Measurements from ENCODE around the gene COPZ2. TPM values are rescaled to one million over a fixed set of nuclear protein-coding genes. Genes with fewer than 3 reads are reported as not detected.

COPZ2 gene
- total RNA-seq, 4 donors from 2014 or later: 0.91 to 14.5 (median 5.7) TPM

- Histone ChIP-seq H3K27ac (no peak overlapping the region), H3K4me1 (peaks cover 0 to 9% (median 0%) of the 10 kb centered on the region in 3 donors), H3K27me3 (peaks cover 0 to 62% (median 0%) of the 10 kb centered on the region in 4 donors), H3K36me3 (no peaks in the 10 kb centered on the region), H3K4me3 (no peak overlapping the region), H3K9me3 (no peaks in the 10 kb centered on the region)
- intact Hi-C loops (cut with DNase I): no loop called here
- no peak for DNase-seq
- TF ChIP-seq, protein P1, sequence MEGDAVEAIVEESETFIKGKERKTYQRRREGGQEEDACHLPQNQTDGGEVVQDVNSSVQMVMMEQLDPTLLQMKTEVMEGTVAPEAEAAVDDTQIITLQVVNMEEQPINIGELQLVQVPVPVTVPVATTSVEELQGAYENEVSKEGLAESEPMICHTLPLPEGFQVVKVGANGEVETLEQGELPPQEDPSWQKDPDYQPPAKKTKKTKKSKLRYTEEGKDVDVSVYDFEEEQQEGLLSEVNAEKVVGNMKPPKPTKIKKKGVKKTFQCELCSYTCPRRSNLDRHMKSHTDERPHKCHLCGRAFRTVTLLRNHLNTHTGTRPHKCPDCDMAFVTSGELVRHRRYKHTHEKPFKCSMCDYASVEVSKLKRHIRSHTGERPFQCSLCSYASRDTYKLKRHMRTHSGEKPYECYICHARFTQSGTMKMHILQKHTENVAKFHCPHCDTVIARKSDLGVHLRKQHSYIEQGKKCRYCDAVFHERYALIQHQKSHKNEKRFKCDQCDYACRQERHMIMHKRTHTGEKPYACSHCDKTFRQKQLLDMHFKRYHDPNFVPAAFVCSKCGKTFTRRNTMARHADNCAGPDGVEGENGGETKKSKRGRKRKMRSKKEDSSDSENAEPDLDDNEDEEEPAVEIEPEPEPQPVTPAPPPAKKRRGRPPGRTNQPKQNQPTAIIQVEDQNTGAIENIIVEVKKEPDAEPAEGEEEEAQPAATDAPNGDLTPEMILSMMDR (IDR thresholded peaks at IDR 0.05): no peak
- TF ChIP-seq POLR2A (IDR thresholded peaks at IDR 0.05): no peak
- WGBS, 2 donors: 0 to 60% methylated on average over 1 to 2 of the region's 4 CpGs
Measured at GRCh38 chr17:47994724-47995123, 42.9 kb downstream of the COPZ2 start.

DNA sequence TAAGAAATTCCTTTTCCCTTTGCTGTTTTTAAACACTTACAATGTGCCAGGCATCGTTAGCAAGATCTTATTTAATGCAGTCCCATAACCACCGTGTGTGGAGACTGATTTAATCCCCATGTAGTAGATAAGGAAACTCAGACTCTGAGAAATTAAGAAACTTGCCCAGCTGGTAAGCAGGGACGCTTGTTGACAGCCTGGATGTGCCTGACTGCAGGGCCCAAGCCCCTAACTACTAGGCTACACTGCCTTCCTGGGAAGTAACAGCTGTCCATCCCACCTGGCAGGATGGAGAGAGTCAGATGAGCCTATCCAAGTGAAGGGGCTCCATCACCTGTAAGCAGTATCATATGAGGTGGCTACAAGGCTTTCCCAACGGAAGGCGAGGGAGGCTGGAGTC is 43.6 kb downstream of the COPZ2 start:
- intact Hi-C loops (cut with DNase I): no loop called here
- whole genome bisulfite sequencing, 2 donors: 76 to 79% methylated on average over 5 of the region's 5 CpGs
- no peak overlapping the region for H3K4me3 ChIP-seq
- H3K27ac ChIP-seq: no peak overlapping the region
- H3K27me3 ChIP-seq: peaks cover 0 to 57% (median 0%) of the 10 kb centered on the region in 4 donors
- no peak for DNase-seq
- H3K9me3 ChIP-seq: no peaks in the 10 kb centered on the region
- TF ChIP-seq, protein P1 (IDR thresholded peaks at IDR 0.05): no peak
- no peak for TF ChIP-seq POLR2A (IDR thresholded peaks at IDR 0.05)
- H3K36me3 ChIP-seq: no peaks in the 10 kb centered on the region
- peaks cover 0 to 5% (median 0%) of the 10 kb centered on the region in 3 donors for H3K4me1 ChIP-seq

- intact Hi-C loops (cut with DNase I): no loop called here
Measured at GRCh38 chr17:47993031-47993564, 44.5 kb downstream of the COPZ2 start.

DNA sequence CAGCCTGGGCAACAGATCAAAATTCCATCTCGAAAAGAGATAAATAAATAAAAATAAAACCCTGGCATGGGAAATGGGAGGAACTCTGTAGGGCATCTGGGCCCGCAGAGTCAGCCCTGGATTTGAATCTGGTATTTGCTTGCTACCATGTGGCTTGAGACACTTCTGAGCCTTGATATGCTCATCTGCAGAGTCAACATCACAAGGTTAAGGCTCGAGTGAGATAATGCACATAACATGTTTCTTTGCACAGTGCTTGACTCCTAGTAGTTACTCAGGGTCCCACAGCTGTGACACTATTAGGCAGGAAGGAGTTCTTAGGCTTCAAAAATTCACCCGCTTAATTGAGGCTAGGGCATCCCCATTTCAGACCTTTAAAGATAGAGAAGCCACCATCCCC is 45.4 kb downstream of the COPZ2 start:
- no peak for TF ChIP-seq POLR2A (IDR thresholded peaks at IDR 0.05)
- TF ChIP-seq, protein P1 (IDR thresholded peaks at IDR 0.05): no peak

More at GRCh38 chr17:47993031-47993564, 44.5 kb downstream of the COPZ2 start:
- Histone ChIP-seq H3K36me3 (no peaks in the 10 kb centered on the region), H3K27me3 (peaks cover 0 to 48% (median 0%) of the 10 kb centered on the region in 4 donors), H3K4me3 (no peak overlapping the region), H3K9me3 (no peaks in the 10 kb centered on the region), H3K27ac (no peak overlapping the region), H3K4me1 (peaks cover 0 to 10% (median 0%) of the 10 kb centered on the region in 3 donors)
- 76 to 83% methylated on average over 9 of the region's 9 CpGs for WGBS, 2 donors
- DNase-seq: no peak
- no peak for TF ChIP-seq POLR2A (IDR thresholded peaks at IDR 0.05)
- TF ChIP-seq, protein P1 (IDR thresholded peaks at IDR 0.05): no peak

GRCh38 chr17:47990962-47991731 is 46.5 kb downstream of the COPZ2 start:
- DNase-seq: no peak
- no peaks in the 10 kb centered on the region for H3K9me3 ChIP-seq
- intact Hi-C loops (cut with DNase I): no loop called here
- no peak overlapping the region for H3K27ac ChIP-seq
- 64 to 72% methylated on average over 5 to 6 of the region's 14 CpGs for WGBS, 2 donors
- H3K27me3 ChIP-seq: peaks cover 0 to 30% (median 0%) of the 10 kb centered on the region in 4 donors
- peaks cover 0 to 22% (median 6%) of the 10 kb centered on the region in 3 donors for H3K4me1 ChIP-seq
- no peak overlapping the region for H3K4me3 ChIP-seq
- TF ChIP-seq, protein P1 (IDR thresholded peaks at IDR 0.05): no peak
- TF ChIP-seq POLR2A (IDR thresholded peaks at IDR 0.05): no peak
- no peaks in the 10 kb centered on the region for H3K36me3 ChIP-seq

More for the DNA sequence above, 45.4 kb downstream of the COPZ2 start:
- Histone ChIP-seq H3K4me1 (peaks cover 0 to 18% (median 5%) of the 10 kb centered on the region in 3 donors), H3K36me3 (no peaks in the 10 kb centered on the region), H3K4me3 (no peak overlapping the region), H3K27me3 (peaks cover 0 to 39% (median 0%) of the 10 kb centered on the region in 4 donors), H3K27ac (no peak overlapping the region), H3K9me3 (no peaks in the 10 kb centered on the region)
- 65 to 66% methylated on average over 4 of the region's 4 CpGs for WGBS, 2 donors
- no peak for DNase-seq
- intact Hi-C loops (cut with DNase I): no loop called here
